Psoas muscle (tissue), 8 donors: ENCODE data around the gene CD74. TPM values are rescaled to one million over a fixed set of nuclear protein-coding genes. Genes with fewer than 3 reads are reported as not detected.
A peak's percentile ranks its signal among the peaks of the same experiment; 100 is the strongest.

Source experiments
- ATAC-seq, 4 donors: fragments of 200-7000 bp; cut with Tn5 transposase; one replicate each; pipeline ENCODE4 v1.9.1; 2020; ENCODE audit warnings: moderate library complexity in 3 of 4, mild to moderate bottlenecking in 2 of 4
- DNase-seq, 2 donors: peaks; one replicate each; pipeline ENCODE4 v3.0.0-alpha.2; 2020
- H3K27ac ChIP-seq: fragments of 200-600 bp; one replicate; pipeline ENCODE4 v1.8.0; 2022
- H3K27me3 ChIP-seq, 3 donors: fragments of 200-600 bp in 1 of 3; one replicate each; pipeline versions ENCODE4 v1.6.1 to v1.8.0; 2013 to 2022; ENCODE audit warnings: low read length in 2 of 3, mild to moderate bottlenecking in 2 of 3, moderate library complexity in 1 of 3; ENCODE audit not compliant: insufficient read depth in 3 of 3
- H3K36me3 ChIP-seq, 2 donors: fragments of 200-600 bp in 1 of 2; one replicate each; pipeline versions ENCODE4 v1.6.1 to v1.8.0; 2013 to 2022; ENCODE audit warnings: low read depth in 1 of 2, mild to moderate bottlenecking in 1 of 2, moderate library complexity in 1 of 2; ENCODE audit not compliant: insufficient read depth in 1 of 2
- H3K4me1 ChIP-seq: fragments of 200-600 bp; one replicate; pipeline ENCODE4 v1.8.0; 2022
- H3K4me3 ChIP-seq: fragments of 200-600 bp; one replicate; pipeline ENCODE4 v1.8.0; 2022; ENCODE audit warnings: mild to moderate bottlenecking
- H3K9me3 ChIP-seq: fragments of 200-600 bp; one replicate; pipeline ENCODE4 v1.8.0; 2022
- CTCF ChIP-seq: fragments of 200-600 bp; IDR thresholded peaks from one replicate; pipeline ENCODE4 v1.8.0; 2022; ENCODE audit warnings: antibody characterized with exemption
- WGBS, 3 donors: extraction: QIAGEN DNeasy Blood & Tissue Kit; methylation state at CpG; one replicate each; pipeline versions ENCODE4 v1.1.6 to v1.1.7; 2013; 5-methylcytosine and 5-hydroxymethylcytosine counted together
- intact Hi-C, 2 donors: fragments of 100-400 bp; cut with DNase I; formaldehyde crosslinking; loops; one replicate each; pipeline versions ENCODE4 v1.11.0 to v1.14.2; 2022
- polyA plus RNA-seq, 3 donors: library from polyadenylated mRNA; stranded (reverse); fragments of 200-250 nt; gene quantifications; one replicate each; pipeline ENCODE4 v1.2.3, GENCODE V29; 2013
- total RNA-seq, 4 donors: library from RNA; stranded (reverse); fragmentation: NEBNext Ultra II Directional in 2 of 4; extraction: Animal tissue kit (Norgen Biotek cat#: 25700) in 2 of 4; gene quantifications; one replicate each; pipeline versions ENCODE4 v1.2.1 to v1.2.4, GENCODE V29; 2021 to 2023
- donor health status: healthy with polysubstance abuse.
- donor health status: DM: no; HTN: no; CAD: no; lungs with moderate emphysema.
- donor health status: Bipolar disorder and iron deficiency.
- donor health status: healthy.
- donor health status: DM: yes; HTN: yes; CAD: no.
- donor health status: DM: no; HTN: no; CAD: no.
- donor health status: DM: no; HTN: no; CAD: no.
- donor health status: DM: yes; HTN: yes; CAD: no.

CD74 gene
- total and polyA plus RNA-seq, 7 donors, result 66.5 to 299 (median 92.0) TPM

- Histone ChIP-seq H3K36me3 (peaks cover 0 to 12% of the 10 kb centered on the region in 2 donors), H3K4me1 (peaks cover 20% of the 10 kb centered on the region), H3K27me3 (no peaks in the 10 kb centered on the region), H3K4me3 (no peak overlapping the region), H3K27ac (no peak overlapping the region), H3K9me3 (no peaks in the 10 kb centered on the region)
- ATAC-seq (no peak), DNase-seq (no peak)
- intact Hi-C loops, result loop anchor here in 1 of 2 donors (10.0 kb wide), 1 partner anchor 164 kb away; no protein-coding TSS in a partner anchor
- peak; percentile 33 for TF ChIP-seq CTCF
- WGBS, 3 donors, result 52 to 57% (median 54%) methylated on average over 4 of the region's 4 CpGs
Observed at GRCh38 chr5:150438873-150439546, 26.3 kb upstream of the CD74 start.

- intact Hi-C loops, result loop anchor here in 1 of 2 donors (2.0 to 10.0 kb wide), 3 partner anchors 77 to 305 kb away; no protein-coding TSS in a partner anchor
- Histone ChIP-seq H3K4me3 (no peak overlapping the region), H3K27ac (no peak overlapping the region), H3K4me1 (no peaks in the 10 kb centered on the region), H3K36me3 (no peaks in the 10 kb centered on the region), H3K9me3 (no peaks in the 10 kb centered on the region), H3K27me3 (no peaks in the 10 kb centered on the region)
- peak; percentile 96 for TF ChIP-seq CTCF
- WGBS, 3 donors, result 18 to 24% (median 19%) methylated on average over 13 of the region's 13 CpGs
- DNase-seq (peak; percentile 83 to 89), ATAC-seq (peak; percentile 89 to 97 (median 94))
Observed at GRCh38 chr5:150436141-150436680, 23.5 kb upstream of the CD74 start.

GRCh38 chr5:150434464-150434863 lies 21.8 kb upstream of the CD74 start:
- Histone ChIP-seq H3K27ac (no peak overlapping the region), H3K4me1 (no peaks in the 10 kb centered on the region), H3K36me3 (no peaks in the 10 kb centered on the region), H3K4me3 (no peak overlapping the region), H3K9me3 (no peaks in the 10 kb centered on the region), H3K27me3 (no peaks in the 10 kb centered on the region)
- ATAC-seq, result no peak
- no peak for DNase-seq
- no peak for TF ChIP-seq CTCF
- 45 to 58% (median 47%) methylated on average over 6 of the region's 6 CpGs for WGBS, 3 donors
- intact Hi-C loops, result loop anchor here in 1 of 2 donors (5.0 to 10.0 kb wide), 2 partner anchors 37 to 160 kb away; no protein-coding TSS in a partner anchor

GRCh38 chr5:150431574-150431973 lies 18.9 kb upstream of the CD74 start:
- Histone ChIP-seq H3K4me3 (no peak overlapping the region), H3K27ac (no peak overlapping the region), H3K36me3 (no peaks in the 10 kb centered on the region), H3K27me3 (no peaks in the 10 kb centered on the region), H3K4me1 (no peaks in the 10 kb centered on the region), H3K9me3 (no peaks in the 10 kb centered on the region)
- DNase-seq (no peak), ATAC-seq (no peak)
- TF ChIP-seq CTCF, result no peak
- intact Hi-C loops, result loop anchor here in 1 of 2 donors (2.0 to 10.0 kb wide), 3 partner anchors 23 to 157 kb away; no protein-coding TSS in a partner anchor
- whole genome bisulfite sequencing, 3 donors, result 35 to 43% (median 42%) methylated on average over 4 of the region's 4 CpGs
